ENCODE measurements around the gene MXD4. TPM values are rescaled to one million over a fixed set of nuclear protein-coding genes. Genes with fewer than 3 reads are reported as not detected.

The MXD4 gene
- total and polyA plus RNA-seq, 2 of the 13 experiments (the other 11 are each of a cell fraction or from before 2014, with no cell fraction given): 29.0 to 31.3 TPM

DNA sequence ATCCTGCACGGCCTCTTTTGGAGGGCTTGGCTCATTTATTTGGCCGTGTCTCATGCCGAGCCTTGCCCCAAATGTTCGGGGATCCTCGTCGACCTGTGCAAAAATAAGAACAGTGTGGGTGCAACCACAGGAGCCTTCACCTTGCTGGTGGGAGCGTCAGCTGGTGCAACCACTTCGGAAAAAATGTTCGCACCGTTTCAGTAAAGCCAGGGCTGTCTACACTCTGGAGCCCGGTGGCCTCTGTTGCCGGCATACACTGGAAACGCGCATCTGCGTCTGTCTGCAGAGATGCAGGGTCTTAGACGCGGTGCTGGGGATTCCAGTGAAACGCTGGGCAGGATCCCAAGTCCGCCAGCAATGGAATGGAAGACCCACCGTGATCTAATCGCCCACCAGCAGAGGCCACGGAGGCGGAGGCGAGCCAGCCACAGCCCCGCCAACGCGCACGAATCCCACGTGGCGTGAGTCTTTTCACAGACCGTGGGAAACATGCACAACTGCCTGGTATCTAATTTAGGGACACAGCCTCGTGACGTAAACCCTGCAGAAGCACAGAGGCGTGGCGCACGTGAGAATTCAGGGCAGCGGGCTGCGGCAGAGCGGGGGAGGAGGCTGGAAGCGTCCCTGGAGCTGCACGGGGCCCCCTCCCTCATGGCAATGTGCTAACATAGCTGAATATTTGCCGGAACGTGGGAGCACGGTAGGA lies 13.8 kb upstream of the MXD4 start:
- H3K4me2 ChIP-seq (ENCODE audit: low read depth, low read length): no peak overlapping the region
- no peaks in the 10 kb centered on the region for H4K20me1 ChIP-seq (ENCODE audit: insufficient read depth, low read length)
- 59% methylated on average over 25 of the region's 44 CpGs for WGBS (ENCODE audit: low lambda C conversion rate)
- ATAC-seq (no peak), FAIRE-seq (no peak), DNase-seq (ENCODE audit: low spot score) (no peak)
- H3K27me3 ChIP-seq (ENCODE audit: control insufficient read depth in 1 of 2, insufficient read depth in 2 of 2, low read length in 2 of 2): peaks cover 10 to 38% of the 10 kb centered on the region in 2 experiments; a peak in 4 of 5 replicates
- TF ChIP-seq ZKSCAN8 (CRISPR knock-in tag; IDR thresholded peaks at IDR 0.05; ENCODE audit: borderline replicate concordance) (no peak), HDAC1 (CRISPR knock-in tag; IDR thresholded peaks at IDR 0.05) (no peak), ZNF256 (CRISPR knock-in tag; conservative IDR thresholded peaks at IDR 0.05) (no peak), ZNF558 (CRISPR knock-in tag; IDR thresholded peaks at IDR 0.05; ENCODE audit: borderline replicate concordance) (no peak), XRCC5 (optimal IDR thresholded peaks at IDR 0.05; ENCODE audit: low read length) (no peak), RFX3 (CRISPR knock-in tag; IDR thresholded peaks at IDR 0.05) (no peak)
- TF ChIP-seq, protein P1, sequence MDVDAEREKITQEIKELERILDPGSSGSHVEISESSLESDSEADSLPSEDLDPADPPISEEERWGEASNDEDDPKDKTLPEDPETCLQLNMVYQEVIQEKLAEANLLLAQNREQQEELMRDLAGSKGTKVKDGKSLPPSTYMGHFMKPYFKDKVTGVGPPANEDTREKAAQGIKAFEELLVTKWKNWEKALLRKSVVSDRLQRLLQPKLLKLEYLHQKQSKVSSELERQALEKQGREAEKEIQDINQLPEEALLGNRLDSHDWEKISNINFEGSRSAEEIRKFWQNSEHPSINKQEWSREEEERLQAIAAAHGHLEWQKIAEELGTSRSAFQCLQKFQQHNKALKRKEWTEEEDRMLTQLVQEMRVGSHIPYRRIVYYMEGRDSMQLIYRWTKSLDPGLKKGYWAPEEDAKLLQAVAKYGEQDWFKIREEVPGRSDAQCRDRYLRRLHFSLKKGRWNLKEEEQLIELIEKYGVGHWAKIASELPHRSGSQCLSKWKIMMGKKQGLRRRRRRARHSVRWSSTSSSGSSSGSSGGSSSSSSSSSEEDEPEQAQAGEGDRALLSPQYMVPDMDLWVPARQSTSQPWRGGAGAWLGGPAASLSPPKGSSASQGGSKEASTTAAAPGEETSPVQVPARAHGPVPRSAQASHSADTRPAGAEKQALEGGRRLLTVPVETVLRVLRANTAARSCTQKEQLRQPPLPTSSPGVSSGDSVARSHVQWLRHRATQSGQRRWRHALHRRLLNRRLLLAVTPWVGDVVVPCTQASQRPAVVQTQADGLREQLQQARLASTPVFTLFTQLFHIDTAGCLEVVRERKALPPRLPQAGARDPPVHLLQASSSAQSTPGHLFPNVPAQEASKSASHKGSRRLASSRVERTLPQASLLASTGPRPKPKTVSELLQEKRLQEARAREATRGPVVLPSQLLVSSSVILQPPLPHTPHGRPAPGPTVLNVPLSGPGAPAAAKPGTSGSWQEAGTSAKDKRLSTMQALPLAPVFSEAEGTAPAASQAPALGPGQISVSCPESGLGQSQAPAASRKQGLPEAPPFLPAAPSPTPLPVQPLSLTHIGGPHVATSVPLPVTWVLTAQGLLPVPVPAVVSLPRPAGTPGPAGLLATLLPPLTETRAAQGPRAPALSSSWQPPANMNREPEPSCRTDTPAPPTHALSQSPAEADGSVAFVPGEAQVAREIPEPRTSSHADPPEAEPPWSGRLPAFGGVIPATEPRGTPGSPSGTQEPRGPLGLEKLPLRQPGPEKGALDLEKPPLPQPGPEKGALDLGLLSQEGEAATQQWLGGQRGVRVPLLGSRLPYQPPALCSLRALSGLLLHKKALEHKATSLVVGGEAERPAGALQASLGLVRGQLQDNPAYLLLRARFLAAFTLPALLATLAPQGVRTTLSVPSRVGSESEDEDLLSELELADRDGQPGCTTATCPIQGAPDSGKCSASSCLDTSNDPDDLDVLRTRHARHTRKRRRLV (CRISPR knock-in tag; IDR thresholded peaks at IDR 0.05): no peak
- TF ChIP-seq, protein P2, sequence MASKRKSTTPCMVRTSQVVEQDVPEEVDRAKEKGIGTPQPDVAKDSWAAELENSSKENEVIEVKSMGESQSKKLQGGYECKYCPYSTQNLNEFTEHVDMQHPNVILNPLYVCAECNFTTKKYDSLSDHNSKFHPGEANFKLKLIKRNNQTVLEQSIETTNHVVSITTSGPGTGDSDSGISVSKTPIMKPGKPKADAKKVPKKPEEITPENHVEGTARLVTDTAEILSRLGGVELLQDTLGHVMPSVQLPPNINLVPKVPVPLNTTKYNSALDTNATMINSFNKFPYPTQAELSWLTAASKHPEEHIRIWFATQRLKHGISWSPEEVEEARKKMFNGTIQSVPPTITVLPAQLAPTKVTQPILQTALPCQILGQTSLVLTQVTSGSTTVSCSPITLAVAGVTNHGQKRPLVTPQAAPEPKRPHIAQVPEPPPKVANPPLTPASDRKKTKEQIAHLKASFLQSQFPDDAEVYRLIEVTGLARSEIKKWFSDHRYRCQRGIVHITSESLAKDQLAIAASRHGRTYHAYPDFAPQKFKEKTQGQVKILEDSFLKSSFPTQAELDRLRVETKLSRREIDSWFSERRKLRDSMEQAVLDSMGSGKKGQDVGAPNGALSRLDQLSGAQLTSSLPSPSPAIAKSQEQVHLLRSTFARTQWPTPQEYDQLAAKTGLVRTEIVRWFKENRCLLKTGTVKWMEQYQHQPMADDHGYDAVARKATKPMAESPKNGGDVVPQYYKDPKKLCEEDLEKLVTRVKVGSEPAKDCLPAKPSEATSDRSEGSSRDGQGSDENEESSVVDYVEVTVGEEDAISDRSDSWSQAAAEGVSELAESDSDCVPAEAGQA (IDR thresholded peaks at IDR 0.05; ENCODE audit: low read depth): no peak
- TF ChIP-seq, protein P2 (CRISPR knock-in tag; IDR thresholded peaks at IDR 0.05; ENCODE audit: borderline replicate concordance): no peak
- TF ChIP-seq, protein P3, sequence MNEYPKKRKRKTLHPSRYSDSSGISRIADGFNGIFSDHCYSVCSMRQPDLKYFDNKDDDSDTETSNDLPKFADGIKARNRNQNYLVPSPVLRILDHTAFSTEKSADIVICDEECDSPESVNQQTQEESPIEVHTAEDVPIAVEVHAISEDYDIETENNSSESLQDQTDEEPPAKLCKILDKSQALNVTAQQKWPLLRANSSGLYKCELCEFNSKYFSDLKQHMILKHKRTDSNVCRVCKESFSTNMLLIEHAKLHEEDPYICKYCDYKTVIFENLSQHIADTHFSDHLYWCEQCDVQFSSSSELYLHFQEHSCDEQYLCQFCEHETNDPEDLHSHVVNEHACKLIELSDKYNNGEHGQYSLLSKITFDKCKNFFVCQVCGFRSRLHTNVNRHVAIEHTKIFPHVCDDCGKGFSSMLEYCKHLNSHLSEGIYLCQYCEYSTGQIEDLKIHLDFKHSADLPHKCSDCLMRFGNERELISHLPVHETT (CRISPR knock-in tag; conservative IDR thresholded peaks at IDR 0.05): no peak
- no peaks in the 10 kb centered on the region for H3K9me3 ChIP-seq (ENCODE audit: low read length)
- H3K9ac ChIP-seq (ENCODE audit: insufficient read depth, low read depth, low read length): no peak overlapping the region
- BruUV-seq (replicated peaks): no TSS peak
- no peaks in the 10 kb centered on the region for H3K79me2 ChIP-seq (ENCODE audit: insufficient read depth, low read length)
- ChIA-PET CTCF (ENCODE audit: low intra/inter-chr PET ratio, low total read pairs) (no interaction called here), POLR2A (interaction anchor here (1.1 kb wide), 1 partner anchor 14 kb away, joined by 3 read pairs; the partner anchor contains the start of gene MXD4)
- in situ Hi-C loops (cut with HindIII; ENCODE audit: extremely low pct_ligation_motif_present, low pct_unique_long_range_greater_than_20kb) (no loop called here), intact Hi-C loops (cut with micrococcal nuclease; ENCODE audit: unreplicated experiment) (no loop called here)
- no peak overlapping the region for H3K27ac ChIP-seq (ENCODE audit: extremely low read length, insufficient read depth, low read length)
- H3K36me3 ChIP-seq (replicated peaks in 1 of 2; ENCODE audit: control insufficient read depth in 1 of 2, insufficient read depth in 2 of 2, low read length in 2 of 2): no peaks in the 10 kb centered on the region
- no peak overlapping the region for H3K4me3 ChIP-seq (replicated peaks in 1 of 3; ENCODE audit: insufficient read depth in 1 of 3, low read depth in 2 of 3, low read length in 3 of 3)
- H3K4me1 ChIP-seq (ENCODE audit: insufficient read depth, low read length): no peaks in the 10 kb centered on the region
- H2AFZ ChIP-seq (ENCODE audit: low read length): no peak overlapping the region

Measured in HepG2 (cell line).